ENCODE results near the gene GRIK4.

Gene GRIK4

DNA sequence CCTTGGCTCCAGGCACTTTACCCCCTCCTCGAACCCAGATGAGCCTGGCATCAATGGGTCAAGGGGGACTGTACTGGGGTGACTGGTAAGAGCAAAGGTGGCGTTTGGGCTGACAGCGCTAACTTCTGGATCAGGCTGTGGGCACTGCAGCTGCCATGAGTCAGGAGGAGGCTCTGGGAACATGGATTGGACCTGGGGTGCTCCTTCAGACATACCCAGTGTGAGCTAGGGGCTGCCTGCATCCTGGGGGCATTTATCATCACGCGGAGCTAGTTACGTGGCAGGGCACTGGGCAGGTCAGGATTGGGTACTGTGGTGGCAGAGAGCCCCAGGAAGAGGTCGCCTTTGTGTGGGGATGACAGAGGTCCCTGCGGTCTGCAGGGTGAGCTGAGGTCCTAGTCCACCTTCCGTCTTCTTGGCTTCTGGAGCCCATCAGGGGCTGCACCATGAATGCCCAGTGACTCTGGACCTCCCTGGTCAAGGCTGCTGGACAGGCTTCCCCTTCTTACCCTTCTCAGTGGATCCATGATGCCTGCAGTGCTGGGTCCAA lies 13.1 kb downstream of the GRIK4 start:
- Histone ChIP-seq H4K20me1 (ENCODE audit: insufficient read depth, low read length) (no peaks in the 10 kb centered on the region), H3K9me3 (ENCODE audit: low read length) (no peaks in the 10 kb centered on the region), H3K36me3 (ENCODE audit: insufficient read depth, low read length) (no peaks in the 10 kb centered on the region), H3K4me3 (ENCODE audit: low read depth, low read length, poor library complexity, severe bottlenecking) (no peak overlapping the region), H3K4me1 (ENCODE audit: insufficient read depth, low read length, severe bottlenecking) (no peaks in the 10 kb centered on the region), H3K27ac (ENCODE audit: low read depth, low read length, poor library complexity, severe bottlenecking) (no peak overlapping the region), H3K4me2 (ENCODE audit: low read length) (no peak overlapping the region), H3K79me2 (ENCODE audit: insufficient read depth, low read length) (no peaks in the 10 kb centered on the region), H2AFZ (ENCODE audit: low read length) (no peak overlapping the region), H3K9me2 (ENCODE audit: low read depth, low read length) (no peaks in the 10 kb centered on the region), H3F3A (ENCODE audit: insufficient read depth, low read length) (no peaks in the 10 kb centered on the region), H3K9ac (ENCODE audit: low read length) (no peak overlapping the region), H3K27me3 (ENCODE audit: insufficient read depth, low read length) (no peaks in the 10 kb centered on the region)
- TF ChIP-seq EZH2 (IDR thresholded peaks at IDR 0.05; ENCODE audit: borderline replicate concordance, low read length) (no peak), CTCF (IDR thresholded peaks at IDR 0.05; ENCODE audit: low read length) (no peak)

- H3K79me2 ChIP-seq (ENCODE audit: insufficient read depth, low read length): no peaks in the 10 kb centered on the region
- H3K4me1 ChIP-seq (ENCODE audit: insufficient read depth, low read length, severe bottlenecking): no peaks in the 10 kb centered on the region
- TF ChIP-seq EZH2 (IDR thresholded peaks at IDR 0.05; ENCODE audit: borderline replicate concordance, low read length): no peak
- TF ChIP-seq CTCF (IDR thresholded peaks at IDR 0.05; ENCODE audit: low read length): no peak
- H3K36me3 ChIP-seq (ENCODE audit: insufficient read depth, low read length): no peaks in the 10 kb centered on the region
- no peaks in the 10 kb centered on the region for H4K20me1 ChIP-seq (ENCODE audit: insufficient read depth, low read length)
- no peak overlapping the region for H3K4me2 ChIP-seq (ENCODE audit: low read length)
- H3K27ac ChIP-seq (ENCODE audit: low read depth, low read length, poor library complexity, severe bottlenecking): no peak overlapping the region
- no peaks in the 10 kb centered on the region for H3F3A ChIP-seq (ENCODE audit: insufficient read depth, low read length)
- H3K27me3 ChIP-seq (ENCODE audit: insufficient read depth, low read length): no peaks in the 10 kb centered on the region
- no peak overlapping the region for H3K9ac ChIP-seq (ENCODE audit: low read length)
- H3K9me2 ChIP-seq (ENCODE audit: low read depth, low read length): no peaks in the 10 kb centered on the region
- H3K9me3 ChIP-seq (ENCODE audit: low read length): no peaks in the 10 kb centered on the region
- H2AFZ ChIP-seq (ENCODE audit: low read length): no peak overlapping the region
- no peak overlapping the region for H3K4me3 ChIP-seq (ENCODE audit: low read depth, low read length, poor library complexity, severe bottlenecking)
Observed at GRCh38 chr11:120525261-120526171, 14.0 kb downstream of the GRIK4 start.

GRCh38 chr11:120526241-120526640 lies 14.7 kb downstream of the GRIK4 start:
- H3K9me3 ChIP-seq (ENCODE audit: low read length): no peaks in the 10 kb centered on the region
- no peak overlapping the region for H2AFZ ChIP-seq (ENCODE audit: low read length)
- H3K36me3 ChIP-seq (ENCODE audit: insufficient read depth, low read length): no peaks in the 10 kb centered on the region
- no peak overlapping the region for H3K4me2 ChIP-seq (ENCODE audit: low read length)
- H3K27ac ChIP-seq (ENCODE audit: low read depth, low read length, poor library complexity, severe bottlenecking): no peak overlapping the region
- no peak overlapping the region for H3K9ac ChIP-seq (ENCODE audit: low read length)
- no peaks in the 10 kb centered on the region for H3K9me2 ChIP-seq (ENCODE audit: low read depth, low read length)
- no peaks in the 10 kb centered on the region for H3K27me3 ChIP-seq (ENCODE audit: insufficient read depth, low read length)
- no peaks in the 10 kb centered on the region for H3K4me1 ChIP-seq (ENCODE audit: insufficient read depth, low read length, severe bottlenecking)
- H4K20me1 ChIP-seq (ENCODE audit: insufficient read depth, low read length): no peaks in the 10 kb centered on the region
- TF ChIP-seq CTCF (IDR thresholded peaks at IDR 0.05; ENCODE audit: low read length) (no peak), EZH2 (IDR thresholded peaks at IDR 0.05; ENCODE audit: borderline replicate concordance, low read length) (no peak)
- no peaks in the 10 kb centered on the region for H3K79me2 ChIP-seq (ENCODE audit: insufficient read depth, low read length)
- H3K4me3 ChIP-seq (ENCODE audit: low read depth, low read length, poor library complexity, severe bottlenecking): no peak overlapping the region
- H3F3A ChIP-seq (ENCODE audit: insufficient read depth, low read length): no peaks in the 10 kb centered on the region

Data from OCI-LY1 (cell line).